ENCODE data around the gene KLK15. TPM values are rescaled to one million over a fixed set of nuclear protein-coding genes. Genes with fewer than 3 reads are reported as not detected.
A peak's percentile ranks its signal among the peaks of the same experiment; 100 is the strongest.

Gene KLK15
- total and polyA plus RNA-seq, 2 of the 13 experiments (the other 11 are each of a cell fraction or from before 2014, with no cell fraction given): not detected

DNA sequence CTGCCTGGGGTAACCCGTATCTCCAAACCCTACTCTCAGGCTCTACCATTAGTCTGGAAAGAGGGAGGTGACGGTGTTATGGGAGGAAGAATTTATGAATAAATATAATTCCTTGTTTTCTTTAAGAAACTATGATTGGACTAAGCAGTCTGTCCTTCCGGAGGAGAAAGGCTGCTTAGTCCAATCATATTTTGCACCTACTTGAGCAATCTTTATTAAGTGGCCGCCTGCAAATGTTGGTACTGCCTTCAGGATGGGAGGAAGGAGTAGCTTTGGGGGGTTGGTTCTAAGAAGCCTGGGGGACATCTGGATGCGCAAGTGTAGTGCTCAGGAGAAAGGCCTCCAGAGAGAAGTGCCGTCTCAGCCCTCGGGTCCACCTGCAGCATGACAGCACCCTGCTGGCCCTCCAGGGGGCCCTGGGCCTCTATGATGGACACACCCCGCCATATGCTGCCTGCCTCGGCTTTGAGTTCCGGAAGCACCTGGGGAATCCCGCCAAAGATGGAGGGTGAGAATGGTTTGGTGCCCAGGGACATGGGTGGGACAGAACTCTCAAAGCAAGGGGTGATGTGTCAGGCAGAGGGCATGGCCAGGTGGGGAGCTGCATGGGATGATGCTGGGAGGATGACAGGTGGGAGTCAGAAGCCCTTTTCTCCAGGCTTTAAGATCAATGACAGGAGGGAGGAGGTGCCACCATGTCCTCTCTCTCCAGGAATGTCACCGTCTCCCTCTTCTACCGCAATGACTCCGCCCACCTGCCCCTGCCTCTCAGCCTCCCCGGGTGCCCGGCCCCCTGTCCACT, 39.1 kb downstream of the KLK15 start:
- in situ Hi-C loops (cut with HindIII; ENCODE audit: extremely low pct_ligation_motif_present, low pct_unique_long_range_greater_than_20kb): loop anchor here (25.0 kb wide), 1 partner anchor 432 kb away; the partner anchor contains the start of gene NAPSA
- ChIA-PET POLR2A (interaction anchor here (2.6 kb wide), 1 partner anchor 10 kb away, joined by 27 read pairs; no protein-coding TSS in a partner anchor), CTCF (ENCODE audit: low intra/inter-chr PET ratio, low total read pairs) (no interaction called here)
- Histone ChIP-seq H3K9me3 (ENCODE audit: low read length) (no peaks in the 10 kb centered on the region), H3K79me2 (ENCODE audit: insufficient read depth, low read length) (no peaks in the 10 kb centered on the region), H4K20me1 (ENCODE audit: insufficient read depth, low read length) (peaks cover 21% of the 10 kb centered on the region), H2AFZ (ENCODE audit: low read length) (no peak overlapping the region), H3K4me3 (replicated peaks in 1 of 3; ENCODE audit: insufficient read depth in 1 of 3, low read depth in 2 of 3, low read length in 3 of 3) (no peak overlapping the region), H3K4me1 (ENCODE audit: insufficient read depth, low read length) (peaks cover 24% of the 10 kb centered on the region), H3K27me3 (ENCODE audit: control insufficient read depth in 1 of 2, insufficient read depth in 2 of 2, low read length in 2 of 2) (no peaks in the 10 kb centered on the region; a peak in 1 of 5 replicates), H3K9ac (ENCODE audit: insufficient read depth, low read depth, low read length) (no peak overlapping the region), H3K36me3 (replicated peaks in 1 of 2; ENCODE audit: control insufficient read depth in 1 of 2, insufficient read depth in 2 of 2, low read length in 2 of 2) (peaks cover 15 to 19% of the 10 kb centered on the region in 2 experiments; a peak in 4 of 5 replicates), H3K4me2 (ENCODE audit: low read depth, low read length) (no peak overlapping the region), H3K27ac (ENCODE audit: extremely low read length, insufficient read depth, low read length) (no peak overlapping the region)
- no TSS peak for BruUV-seq (replicated peaks)
- ATAC-seq: peak; percentile 7
- DNase-seq (ENCODE audit: low spot score): no peak
- no peak for FAIRE-seq
- intact Hi-C loops (cut with micrococcal nuclease; ENCODE audit: unreplicated experiment): no loop called here
- 73% methylated on average over 15 of the region's 16 CpGs for WGBS (ENCODE audit: low lambda C conversion rate)
- no peak for TF ChIP-seq HNRNPUL1 (IDR thresholded peaks at IDR 0.05; ENCODE audit: low read depth, low read length)
- TF ChIP-seq MAFK (conservative IDR thresholded peaks at IDR 0.05 in 1 of 2, IDR thresholded peaks at IDR 0.05 in 1 of 2; ENCODE audit: low read length in 2 of 2): no peak
- peak; percentile 55 for TF ChIP-seq SRSF1 (optimal IDR thresholded peaks at IDR 0.05; ENCODE audit: low read depth, low read length)
- peak; percentile 24; the same call in 1 of the 2 replicates for TF ChIP-seq MBD4 (IDR thresholded peaks at IDR 0.05; ENCODE audit: borderline replicate concordance, low read length)
- no peak for TF ChIP-seq SETDB1 (CRISPR knock-in tag; IDR thresholded peaks at IDR 0.05; ENCODE audit: borderline replicate concordance)
- no peak for TF ChIP-seq ZNF33A (CRISPR knock-in tag; IDR thresholded peaks at IDR 0.05; ENCODE audit: borderline replicate concordance)
- TF ChIP-seq XRCC5 (optimal IDR thresholded peaks at IDR 0.05; ENCODE audit: low read length): peak; percentile 1
- peak; percentile 22 for TF ChIP-seq PTBP1 (IDR thresholded peaks at IDR 0.05; ENCODE audit: low read depth, low read length, poor library complexity, severe bottlenecking)
- no peak for TF ChIP-seq NCOR1 (IDR thresholded peaks at IDR 0.05; ENCODE audit: borderline replicate concordance, low read length)
- no peak for TF ChIP-seq HIVEP1 (CRISPR knock-in tag; IDR thresholded peaks at IDR 0.05)
- TF ChIP-seq, protein P1, sequence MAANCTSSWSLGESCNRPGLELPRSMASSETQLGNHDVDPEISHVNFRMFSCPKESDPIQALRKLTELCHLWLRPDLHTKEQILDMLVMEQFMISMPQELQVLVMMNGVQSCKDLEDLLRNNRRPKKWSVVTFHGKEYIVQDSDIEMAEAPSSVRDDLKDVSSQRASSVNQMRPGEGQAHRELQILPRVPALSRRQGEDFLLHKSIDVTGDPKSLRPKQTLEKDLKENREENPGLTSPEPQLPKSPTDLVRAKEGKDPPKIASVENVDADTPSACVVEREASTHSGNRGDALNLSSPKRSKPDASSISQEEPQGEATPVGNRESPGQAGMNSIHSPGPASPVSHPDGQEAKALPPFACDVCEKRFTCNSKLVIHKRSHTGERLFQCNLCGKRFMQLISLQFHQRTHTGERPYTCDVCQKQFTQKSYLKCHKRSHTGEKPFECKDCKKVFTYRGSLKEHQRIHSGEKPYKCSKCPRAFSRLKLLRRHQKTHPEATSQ (CRISPR knock-in tag; IDR thresholded peaks at IDR 0.05; ENCODE audit: borderline replicate concordance): no peak
- no peak for TF ChIP-seq ZBED4 (CRISPR knock-in tag; IDR thresholded peaks at IDR 0.05; ENCODE audit: borderline replicate concordance)
- no peak for TF ChIP-seq ZSCAN12 (CRISPR knock-in tag; IDR thresholded peaks at IDR 0.05)
- no peak for TF ChIP-seq ZNF75D (CRISPR knock-in tag; IDR thresholded peaks at IDR 0.05; ENCODE audit: borderline replicate concordance)
- no peak for TF ChIP-seq MXI1 (IDR thresholded peaks at IDR 0.05; ENCODE audit: borderline replicate concordance, low read depth, low read length)
- peak; percentile 19 for TF ChIP-seq HNRNPLL (IDR thresholded peaks at IDR 0.05; ENCODE audit: low read depth, low read length, poor library complexity, severe bottlenecking)
